Fibroblast of peridontal ligament (primary cell): ENCODE results near the gene WIPF2.
"Not testable (repeated sequence)": the region's sequence is repeated elsewhere in the genome, so short reads cannot be mapped to it uniquely, and the experiment has no call there.

Experiments used
- DNase-seq: peaks from one replicate; pipeline ENCODE4 v3.0.0-alpha.2; 2010; ENCODE audit errors: extremely low read depth

The WIPF2 gene

GRCh38 chr17:40295488-40296436, 76.7 kb downstream of the WIPF2 start:
- DNase-seq = no peak

GRCh38 chr17:40297511-40297910, 78.4 kb downstream of the WIPF2 start:
- no peak for DNase-seq

- DNase-seq = peak; percentile 78
Observed at GRCh38 chr17:40298726-40299125, 79.6 kb downstream of the WIPF2 start.

- peak; percentile 84 for DNase-seq
Observed at GRCh38 chr17:40299159-40299757, 80.2 kb downstream of the WIPF2 start.

GRCh38 chr17:40301315-40301714, 82.2 kb downstream of the WIPF2 start:
- no peak for DNase-seq

GRCh38 chr17:40303009-40303657, 84.0 kb downstream of the WIPF2 start:
- peak; percentile 93 for DNase-seq

GRCh38 chr17:40303708-40304551, 84.8 kb downstream of the WIPF2 start:
- DNase-seq = peak; percentile 83

- DNase-seq = peak; percentile 90
Observed at GRCh38 chr17:40304552-40304863, 85.4 kb downstream of the WIPF2 start.

GRCh38 chr17:40304866-40305265, 85.8 kb downstream of the WIPF2 start:
- not testable (repeated sequence) for DNase-seq

- DNase-seq = no peak
Observed at GRCh38 chr17:40306395-40306794, 87.3 kb downstream of the WIPF2 start.

- peak; percentile 86 for DNase-seq
Observed at GRCh38 chr17:40307001-40307730, 88.1 kb downstream of the WIPF2 start.

- DNase-seq = peak; percentile 45
Observed at GRCh38 chr17:40307740-40308239, 88.7 kb downstream of the WIPF2 start.

- DNase-seq = no peak
Observed at GRCh38 chr17:40309031-40309948, 90.2 kb downstream of the WIPF2 start, which contains the start of gene RARA. Gene RARA (plus strand): TSS chr17:40309180. CDS start chr17:40331219, 22,039 bp downstream.

- no peak for DNase-seq
Observed at GRCh38 chr17:40309949-40310510, 90.9 kb downstream of the WIPF2 start.

GRCh38 chr17:40310882-40311391, 91.8 kb downstream of the WIPF2 start:
- no peak for DNase-seq

GRCh38 chr17:40311575-40311974, 92.5 kb downstream of the WIPF2 start:
- DNase-seq = peak; percentile 46

- no peak for DNase-seq
Observed at GRCh38 chr17:40312131-40312731, 93.1 kb downstream of the WIPF2 start.

- DNase-seq = no peak
Observed at GRCh38 chr17:40312893-40313667, 94.0 kb downstream of the WIPF2 start.
